Parathyroid adenoma (tissue), 2 donors: ENCODE data around the gene ZNF212.

ENCODE experiments used
- H2AFZ ChIP-seq: fragments of 300-600 bp; sonication (generic); one replicate; pipeline ENCODE4 v1.7.0; 2017; ENCODE audit warnings: antibody characterized with exemption, mild to moderate bottlenecking
- H3K27ac ChIP-seq: fragments of 300-600 bp; sonication (generic); one replicate; pipeline ENCODE4 v1.7.0; 2017
- H3K27me3 ChIP-seq: fragments of 300-600 bp; sonication (generic); one replicate; pipeline ENCODE4 v1.7.0; 2017; ENCODE audit warnings: low read length; ENCODE audit not compliant: control insufficient read depth, insufficient read depth
- H3K36me3 ChIP-seq: fragments of 300-600 bp; sonication (generic); one replicate; pipeline ENCODE4 v1.7.0; 2017; ENCODE audit warnings: low read length; ENCODE audit not compliant: control insufficient read depth, insufficient read depth
- H3K4me1 ChIP-seq: fragments of 300-600 bp; sonication (generic); one replicate; pipeline ENCODE4 v1.7.0; 2017; ENCODE audit warnings: control low read depth
- H3K4me2 ChIP-seq: fragments of 300-600 bp; sonication (generic); one replicate; pipeline ENCODE4 v1.7.0; 2017; ENCODE audit warnings: low read length
- H3K4me3 ChIP-seq: fragments of 300-600 bp; sonication (generic); one replicate; pipeline ENCODE4 v1.7.0; 2017; ENCODE audit warnings: low read depth, low read length
- H3K79me2 ChIP-seq: fragments of 300-600 bp; sonication (generic); one replicate; pipeline ENCODE4 v1.7.0; 2017; ENCODE audit warnings: control low read depth
- H3K9ac ChIP-seq: fragments of 300-600 bp; sonication (generic); one replicate; pipeline ENCODE4 v1.7.0; 2017; ENCODE audit warnings: mild to moderate bottlenecking
- H3K9me3 ChIP-seq: fragments of 300-600 bp; sonication (generic); one replicate; pipeline ENCODE4 v1.7.0; 2017; ENCODE audit warnings: low read length; ENCODE audit not compliant: control insufficient read depth
- CTCF ChIP-seq: fragments of 300-600 bp; sonication (generic); IDR thresholded peaks from one replicate; pipeline ENCODE4 v1.7.0; 2017; ENCODE audit warnings: antibody characterized with exemption, mild to moderate bottlenecking
- donor health status: primary hyperparathyroidism.

The ZNF212 gene

GRCh38 chr7:149292462-149292823 is 53.0 kb downstream of the ZNF212 start:
- no peaks in the 10 kb centered on the region for H3K79me2 ChIP-seq
- H3K4me2 ChIP-seq: no peak overlapping the region
- no peak overlapping the region for H2AFZ ChIP-seq
- no peaks in the 10 kb centered on the region for H3K27me3 ChIP-seq
- no peak overlapping the region for H3K27ac ChIP-seq
- H3K9me3 ChIP-seq: no peaks in the 10 kb centered on the region
- H3K36me3 ChIP-seq: no peaks in the 10 kb centered on the region
- TF ChIP-seq CTCF: no peak
- H3K4me3 ChIP-seq: no peak overlapping the region
- H3K9ac ChIP-seq: no peak overlapping the region
- no peaks in the 10 kb centered on the region for H3K4me1 ChIP-seq

- Histone ChIP-seq H3K9ac (no peak overlapping the region), H3K4me2 (no peak overlapping the region), H3K79me2 (no peaks in the 10 kb centered on the region), H3K27me3 (no peaks in the 10 kb centered on the region), H3K4me1 (no peaks in the 10 kb centered on the region), H3K4me3 (no peak overlapping the region), H3K27ac (no peak overlapping the region), H3K9me3 (no peaks in the 10 kb centered on the region), H3K36me3 (no peaks in the 10 kb centered on the region), H2AFZ (no peak overlapping the region)
- TF ChIP-seq CTCF: no peak
These were observed 53.9 kb downstream of the ZNF212 start for GRCh38 chr7:149293338-149293737.

GRCh38 chr7:149293946-149294633 is 54.6 kb downstream of the ZNF212 start:
- no peak overlapping the region for H3K9ac ChIP-seq
- no peaks in the 10 kb centered on the region for H3K27me3 ChIP-seq
- no peak overlapping the region for H2AFZ ChIP-seq
- H3K4me2 ChIP-seq: no peak overlapping the region
- no peak overlapping the region for H3K27ac ChIP-seq
- no peak overlapping the region for H3K4me3 ChIP-seq
- H3K79me2 ChIP-seq: no peaks in the 10 kb centered on the region
- H3K4me1 ChIP-seq: no peaks in the 10 kb centered on the region
- no peaks in the 10 kb centered on the region for H3K9me3 ChIP-seq
- no peaks in the 10 kb centered on the region for H3K36me3 ChIP-seq
- TF ChIP-seq CTCF: no peak

GRCh38 chr7:149294634-149295480 is 55.4 kb downstream of the ZNF212 start:
- no peaks in the 10 kb centered on the region for H3K4me1 ChIP-seq
- H2AFZ ChIP-seq: no peak overlapping the region
- no peak overlapping the region for H3K4me3 ChIP-seq
- no peak overlapping the region for H3K9ac ChIP-seq
- no peaks in the 10 kb centered on the region for H3K36me3 ChIP-seq
- no peaks in the 10 kb centered on the region for H3K79me2 ChIP-seq
- no peaks in the 10 kb centered on the region for H3K27me3 ChIP-seq
- TF ChIP-seq CTCF: no peak
- H3K9me3 ChIP-seq: no peaks in the 10 kb centered on the region
- no peak overlapping the region for H3K4me2 ChIP-seq
- no peak overlapping the region for H3K27ac ChIP-seq
